Skeletal muscle cell (primary cell): ENCODE data around the gene SON.
"Not testable (repeated sequence)": the region's sequence is repeated elsewhere in the genome, so short reads cannot be mapped to it uniquely, and the experiment has no call there.

Source experiments
- DNase-seq: peaks from one replicate; pipeline ENCODE4 v3.0.0-alpha.2; 2010; ENCODE audit warnings: low read depth
- H3K4me3 ChIP-seq: 2 replicates; pipeline ENCODE4 v1.5.1; 2011; ENCODE audit warnings: low read depth, mild to moderate bottlenecking, control low read depth, low read length, moderate library complexity

The SON gene, protein sequence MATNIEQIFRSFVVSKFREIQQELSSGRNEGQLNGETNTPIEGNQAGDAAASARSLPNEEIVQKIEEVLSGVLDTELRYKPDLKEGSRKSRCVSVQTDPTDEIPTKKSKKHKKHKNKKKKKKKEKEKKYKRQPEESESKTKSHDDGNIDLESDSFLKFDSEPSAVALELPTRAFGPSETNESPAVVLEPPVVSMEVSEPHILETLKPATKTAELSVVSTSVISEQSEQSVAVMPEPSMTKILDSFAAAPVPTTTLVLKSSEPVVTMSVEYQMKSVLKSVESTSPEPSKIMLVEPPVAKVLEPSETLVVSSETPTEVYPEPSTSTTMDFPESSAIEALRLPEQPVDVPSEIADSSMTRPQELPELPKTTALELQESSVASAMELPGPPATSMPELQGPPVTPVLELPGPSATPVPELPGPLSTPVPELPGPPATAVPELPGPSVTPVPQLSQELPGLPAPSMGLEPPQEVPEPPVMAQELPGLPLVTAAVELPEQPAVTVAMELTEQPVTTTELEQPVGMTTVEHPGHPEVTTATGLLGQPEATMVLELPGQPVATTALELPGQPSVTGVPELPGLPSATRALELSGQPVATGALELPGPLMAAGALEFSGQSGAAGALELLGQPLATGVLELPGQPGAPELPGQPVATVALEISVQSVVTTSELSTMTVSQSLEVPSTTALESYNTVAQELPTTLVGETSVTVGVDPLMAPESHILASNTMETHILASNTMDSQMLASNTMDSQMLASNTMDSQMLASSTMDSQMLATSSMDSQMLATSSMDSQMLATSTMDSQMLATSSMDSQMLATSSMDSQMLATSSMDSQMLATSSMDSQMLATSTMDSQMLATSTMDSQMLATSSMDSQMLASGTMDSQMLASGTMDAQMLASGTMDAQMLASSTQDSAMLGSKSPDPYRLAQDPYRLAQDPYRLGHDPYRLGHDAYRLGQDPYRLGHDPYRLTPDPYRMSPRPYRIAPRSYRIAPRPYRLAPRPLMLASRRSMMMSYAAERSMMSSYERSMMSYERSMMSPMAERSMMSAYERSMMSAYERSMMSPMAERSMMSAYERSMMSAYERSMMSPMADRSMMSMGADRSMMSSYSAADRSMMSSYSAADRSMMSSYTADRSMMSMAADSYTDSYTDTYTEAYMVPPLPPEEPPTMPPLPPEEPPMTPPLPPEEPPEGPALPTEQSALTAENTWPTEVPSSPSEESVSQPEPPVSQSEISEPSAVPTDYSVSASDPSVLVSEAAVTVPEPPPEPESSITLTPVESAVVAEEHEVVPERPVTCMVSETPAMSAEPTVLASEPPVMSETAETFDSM (N-terminal part only)

DNA sequence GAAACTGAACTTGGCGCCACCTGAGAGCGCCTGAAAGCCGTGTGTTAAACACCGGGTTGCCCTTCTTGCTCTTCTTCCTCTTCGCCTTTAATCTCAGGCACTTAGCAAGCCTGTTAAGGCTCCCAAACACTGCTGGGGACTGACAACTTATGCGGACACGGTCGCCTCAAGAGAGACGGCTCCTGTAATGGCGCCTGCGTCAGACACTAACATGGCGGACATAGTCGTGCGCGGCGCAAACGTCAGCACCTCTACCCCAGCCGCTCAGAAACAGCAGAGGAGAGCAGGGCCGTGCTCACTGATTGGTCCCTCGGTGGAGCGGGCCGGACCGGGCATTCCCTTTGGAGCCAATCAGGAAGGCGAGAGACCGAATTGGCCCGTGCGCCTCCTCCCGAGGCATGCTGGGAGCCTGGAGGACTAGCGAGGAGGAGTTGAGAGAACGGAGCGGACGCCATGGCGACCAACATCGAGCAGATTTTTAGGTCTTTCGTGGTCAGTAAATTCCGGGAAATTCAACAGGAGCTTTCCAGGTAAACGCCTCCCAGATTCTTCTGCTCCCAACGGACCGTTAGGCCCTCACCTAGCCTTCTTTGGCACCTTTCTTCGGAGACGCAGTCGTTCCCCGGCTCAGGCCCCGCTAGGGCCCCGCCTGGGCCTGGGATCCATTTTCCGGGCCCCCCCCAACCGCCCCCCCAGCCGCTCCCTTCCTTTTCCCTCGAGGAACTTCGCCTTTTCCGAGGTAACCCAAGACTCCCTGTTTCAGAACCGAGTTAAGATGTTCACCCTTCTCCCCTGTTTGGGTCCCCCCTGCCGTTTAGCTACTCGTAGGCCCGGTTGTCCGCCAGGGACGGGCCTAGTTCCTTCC lies at the start of gene SON:
Gene SON (plus strand): TSS at position 399 of the 865 bp plus-strand sequence. CDS start 55 bp downstream, at position 454.
- peak within 1 kb of the TSS; percentile 91 for H3K4me3 ChIP-seq
- peak; percentile 96 for DNase-seq

GRCh38 chr21:33493756-33494155 lies 49.1 kb upstream of the SON start:
- H3K4me3 ChIP-seq: no peak overlapping the region
- no peak for DNase-seq

DNA sequence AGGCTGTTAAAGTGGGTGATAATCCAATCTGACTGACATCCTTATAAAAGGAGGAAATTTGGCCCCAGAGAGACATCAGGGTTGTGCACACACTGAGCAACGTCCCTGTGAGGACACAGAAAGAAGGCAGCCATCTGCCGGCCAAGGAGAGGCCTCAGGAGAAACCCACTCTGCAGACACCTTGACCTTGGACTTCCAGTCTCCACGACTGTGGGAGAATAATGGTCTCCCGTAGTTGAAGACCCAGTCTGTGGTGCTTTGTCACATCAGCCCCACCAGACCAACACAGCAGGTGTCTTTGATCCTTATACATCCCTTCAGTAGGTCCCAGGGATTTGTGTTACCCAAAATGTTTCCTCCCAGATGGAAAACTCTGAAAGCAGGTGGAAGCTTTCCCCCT lies 47.1 kb upstream of the SON start:
- H3K4me3 ChIP-seq: no peak overlapping the region
- no peak for DNase-seq

GRCh38 chr21:33496345-33496744 lies 46.5 kb upstream of the SON start:
- DNase-seq: no peak
- H3K4me3 ChIP-seq: no peak overlapping the region

- no peak overlapping the region for H3K4me3 ChIP-seq
- no peak for DNase-seq
Measured at GRCh38 chr21:33505833-33506232, 37.0 kb upstream of the SON start.

GRCh38 chr21:33507003-33507402 lies 35.8 kb upstream of the SON start:
- H3K4me3 ChIP-seq, DNase-seq: not testable (repeated sequence)

DNA sequence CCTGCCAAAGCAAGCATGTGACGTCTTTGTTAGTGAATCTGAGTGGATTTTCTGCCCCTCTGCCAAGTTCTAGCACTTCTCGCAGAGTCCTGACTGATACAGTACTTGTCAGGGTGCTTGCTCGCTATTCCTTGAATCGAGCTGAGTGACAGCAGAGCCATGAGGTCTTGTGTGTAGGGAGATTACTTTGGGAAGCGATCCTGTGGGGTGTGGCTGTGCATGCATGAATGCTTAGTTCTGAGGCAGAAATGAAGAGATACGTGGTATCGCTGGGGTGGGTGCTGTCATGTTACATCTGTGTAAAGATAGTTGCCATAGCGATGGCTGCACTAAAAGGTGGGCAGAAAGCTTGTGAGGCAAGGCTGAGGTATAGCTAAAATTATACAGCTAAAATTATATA lies 32.0 kb upstream of the SON start:
- DNase-seq: no peak
- no peak overlapping the region for H3K4me3 ChIP-seq

DNA sequence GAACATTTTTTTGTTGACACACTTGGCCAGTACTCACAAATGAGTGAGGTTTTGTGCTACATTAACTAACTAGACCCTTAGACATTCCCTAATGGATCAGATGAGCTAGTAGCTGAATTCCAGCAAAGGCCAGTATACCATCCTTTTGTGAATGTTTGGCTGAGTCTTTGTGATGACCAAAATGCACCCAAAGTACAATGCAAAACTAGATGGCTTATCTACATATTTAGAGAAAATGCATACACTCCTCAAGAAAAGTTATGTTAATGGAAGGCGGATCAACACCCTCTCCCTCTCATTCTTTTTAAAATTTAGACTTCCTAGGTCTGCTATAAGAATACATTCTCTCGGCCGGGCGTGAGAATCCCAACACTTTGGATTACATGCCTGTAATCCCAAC lies 31.2 kb upstream of the SON start:
- no peak overlapping the region for H3K4me3 ChIP-seq
- no peak for DNase-seq

DNA sequence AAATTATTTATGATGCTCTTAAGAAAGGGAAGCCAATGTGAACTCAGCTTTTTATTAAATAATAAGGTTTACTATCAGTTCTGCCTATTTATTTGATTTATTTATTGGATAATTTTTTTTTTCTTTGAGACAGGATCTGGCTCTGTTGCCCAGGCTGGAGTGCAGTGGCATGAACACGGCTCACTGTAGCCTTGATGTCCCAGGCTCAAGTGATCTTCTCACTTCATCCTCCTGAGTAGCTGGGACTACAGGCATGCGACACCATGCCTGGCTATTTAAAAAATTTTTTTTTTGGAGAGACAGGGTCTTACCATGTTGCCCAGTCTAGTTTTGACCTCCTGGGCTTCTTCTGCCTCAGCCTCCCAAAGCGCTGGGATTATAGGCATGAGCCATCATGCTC lies 30.4 kb upstream of the SON start:
- no peak overlapping the region for H3K4me3 ChIP-seq
- no peak for DNase-seq

DNA sequence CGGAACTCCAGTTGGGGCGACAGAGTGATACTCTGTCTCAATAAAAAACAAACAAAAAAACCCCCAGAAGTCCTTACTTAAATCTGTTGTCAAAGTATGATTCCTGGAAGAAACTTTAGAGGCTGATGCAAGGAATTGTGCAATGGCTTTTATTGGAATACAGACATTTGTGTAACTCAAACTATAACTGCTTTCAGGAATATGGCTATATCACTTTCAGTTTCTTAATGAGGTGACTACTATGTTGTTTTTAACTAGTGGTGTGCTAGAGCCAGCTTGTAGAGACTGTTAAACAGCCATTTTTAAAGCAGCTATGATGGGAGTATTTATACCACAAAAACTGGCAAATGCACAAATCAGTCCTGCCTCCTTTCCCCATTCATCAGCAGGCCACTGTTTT lies 28.6 kb upstream of the SON start:
- no peak overlapping the region for H3K4me3 ChIP-seq
- no peak for DNase-seq

DNA sequence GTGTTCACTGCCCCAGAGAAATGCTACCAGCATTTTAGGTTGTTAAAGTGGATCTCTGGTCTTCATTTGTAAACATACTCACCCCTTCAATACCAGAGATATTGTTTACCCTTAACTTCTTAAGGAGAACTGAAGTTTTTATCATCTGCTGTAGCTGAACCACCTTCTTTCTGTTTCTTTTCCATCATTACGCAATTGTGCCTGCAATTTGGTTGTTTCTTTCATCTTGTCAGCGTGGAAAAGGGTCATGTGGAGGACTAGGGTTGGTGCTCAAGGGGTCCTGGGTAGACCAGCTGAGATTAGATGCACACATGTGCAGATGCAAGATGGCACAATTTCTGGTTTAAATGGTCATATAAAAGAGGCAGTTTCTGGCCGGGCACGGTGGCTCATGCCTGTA lies 23.9 kb upstream of the SON start:
- DNase-seq: no peak
- H3K4me3 ChIP-seq: no peak overlapping the region

DNA sequence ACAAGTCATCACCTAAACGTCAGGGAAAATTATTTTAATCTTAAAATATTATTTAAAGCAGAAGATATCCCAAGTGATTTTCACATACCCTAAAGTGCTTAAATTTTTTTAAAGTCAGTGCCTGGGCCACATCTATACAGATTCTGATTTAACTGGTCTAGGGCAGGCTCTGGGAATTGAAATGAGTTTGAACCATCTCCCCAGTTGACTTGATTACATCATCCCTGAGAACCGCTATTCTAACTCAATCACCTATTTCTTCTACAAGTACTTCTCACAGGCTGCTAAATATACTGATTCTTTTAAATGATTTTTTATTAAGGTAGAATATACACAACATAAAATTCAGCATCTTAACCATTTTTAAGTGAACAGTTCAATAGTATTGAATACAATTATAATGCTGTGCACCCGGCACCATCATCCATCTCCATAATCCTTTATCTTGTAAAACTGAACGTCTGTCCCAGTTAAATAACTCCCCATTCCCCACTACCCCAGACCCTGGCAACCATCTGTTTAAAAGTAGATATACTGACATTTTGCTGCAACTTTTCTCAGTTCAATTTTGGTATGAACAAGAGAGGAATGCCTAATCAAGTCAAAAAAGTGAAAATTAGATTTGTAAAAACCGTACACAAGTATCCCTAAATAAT lies 20.4 kb upstream of the SON start:
- DNase-seq: no peak
- no peak overlapping the region for H3K4me3 ChIP-seq

- DNase-seq: no peak
- no peak overlapping the region for H3K4me3 ChIP-seq
Measured at GRCh38 chr21:33522953-33523349, 19.9 kb upstream of the SON start.

DNA sequence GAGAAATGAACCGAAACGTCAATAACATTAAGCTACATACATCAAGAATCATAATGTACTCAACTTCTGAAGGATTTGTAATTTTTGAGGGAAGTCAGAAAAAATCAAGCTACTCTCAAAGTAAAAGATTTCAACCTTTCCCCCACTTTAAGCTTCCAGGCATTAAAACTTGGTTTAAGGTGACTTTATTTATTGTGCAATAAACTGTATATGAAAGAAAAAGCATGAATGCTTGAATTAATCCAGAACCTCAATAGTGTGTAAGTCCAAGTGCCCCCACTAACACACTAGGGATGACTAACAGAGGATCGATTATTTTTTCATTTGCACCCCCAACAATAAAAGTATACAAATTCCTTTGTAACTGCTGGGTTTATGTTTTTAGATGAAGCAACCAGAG lies 11.8 kb upstream of the SON start:
- no peak for DNase-seq
- no peak overlapping the region for H3K4me3 ChIP-seq

- no peak overlapping the region for H3K4me3 ChIP-seq
- no peak for DNase-seq
Measured at GRCh38 chr21:33537212-33537611, 5.6 kb upstream of the SON start.

DNA sequence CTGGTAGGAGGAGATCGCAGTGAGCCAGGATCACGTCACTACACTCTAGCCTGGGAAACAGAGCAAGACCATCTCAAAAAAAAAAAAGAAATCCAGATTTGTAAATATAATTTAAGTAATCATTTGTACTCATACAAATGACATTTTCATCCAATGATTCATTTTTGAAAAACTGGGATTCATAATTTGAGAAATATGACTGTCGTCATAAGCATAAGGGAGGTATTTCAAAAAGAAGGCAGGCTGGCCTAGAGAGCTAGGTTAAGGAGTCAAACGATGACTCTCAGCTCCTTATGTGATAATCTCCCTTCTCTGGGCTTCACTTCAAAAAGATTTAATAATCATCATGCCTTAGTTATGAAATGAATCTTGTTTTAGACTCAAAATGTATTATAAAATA lies 3.2 kb upstream of the SON start:
- H3K4me3 ChIP-seq: no peak overlapping the region
- no peak for DNase-seq

DNA sequence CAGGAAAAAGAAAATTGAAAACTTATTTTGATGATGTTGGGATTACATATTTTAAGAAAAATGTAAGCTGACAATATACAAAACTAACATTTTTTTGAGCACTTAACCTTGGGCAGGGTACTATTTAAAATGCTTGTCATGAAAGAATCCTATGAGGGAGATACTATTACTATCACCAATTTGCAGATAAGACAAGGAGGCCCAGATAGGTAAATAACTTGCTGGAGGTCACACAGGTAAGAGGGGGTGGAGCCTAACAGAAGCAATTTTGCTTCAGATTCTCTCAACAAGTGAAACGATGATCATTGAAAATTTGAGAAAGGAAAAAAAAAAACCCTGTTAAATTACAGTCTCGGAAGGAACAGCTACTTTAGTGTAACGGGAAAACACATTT lies 2.1 kb upstream of the SON start:
- peak overlapping the region; percentile 91 for H3K4me3 ChIP-seq
- DNase-seq: no peak

DNA sequence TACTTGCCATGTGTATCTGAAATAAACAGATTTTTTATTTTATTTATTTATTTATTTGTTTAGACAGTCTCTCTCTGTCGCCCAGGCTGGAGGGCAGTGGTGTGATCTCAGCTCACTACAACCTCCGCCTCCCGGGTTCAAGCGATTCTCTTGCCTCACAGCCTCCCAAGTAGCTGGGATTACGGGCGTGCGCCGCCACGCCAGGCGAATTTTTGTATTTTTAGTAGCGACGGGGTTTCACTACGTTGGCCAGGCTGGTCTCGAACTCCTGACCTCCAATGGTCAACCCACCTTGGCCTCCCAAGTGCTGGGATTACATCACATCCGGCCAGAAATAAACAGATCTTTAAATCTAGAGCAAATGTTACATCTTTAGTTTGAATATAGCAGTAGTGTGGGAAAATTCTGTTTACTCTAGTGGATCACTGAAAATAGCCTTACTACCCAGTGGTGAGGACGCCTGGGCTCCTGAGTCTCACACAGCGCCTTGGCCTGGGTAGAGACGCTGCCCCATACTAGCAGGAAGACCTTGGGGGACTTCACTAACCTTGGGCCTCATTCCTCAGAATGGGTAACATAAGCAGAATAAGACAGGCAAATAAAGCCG lies 1.6 kb upstream of the SON start:
- peak overlapping the region; percentile 91 for H3K4me3 ChIP-seq
- DNase-seq: no peak
